Activated T-helper 9 cell treated with anti-CD3 and anti-CD28 coated beads, Interleukin-2, amount 50 U/mL, for 16 hours (primary cell): ENCODE results near the gene MICALL1.
"Not testable (repeated sequence)": the region's sequence is repeated elsewhere in the genome, so short reads cannot be mapped to it uniquely, and the experiment has no call there.

ENCODE experiments used
- DNase-seq: peaks from one replicate; pipeline ENCODE4 v3.0.0-alpha.2; 2020; ENCODE audit warnings: low read depth

Gene MICALL1

DNA sequence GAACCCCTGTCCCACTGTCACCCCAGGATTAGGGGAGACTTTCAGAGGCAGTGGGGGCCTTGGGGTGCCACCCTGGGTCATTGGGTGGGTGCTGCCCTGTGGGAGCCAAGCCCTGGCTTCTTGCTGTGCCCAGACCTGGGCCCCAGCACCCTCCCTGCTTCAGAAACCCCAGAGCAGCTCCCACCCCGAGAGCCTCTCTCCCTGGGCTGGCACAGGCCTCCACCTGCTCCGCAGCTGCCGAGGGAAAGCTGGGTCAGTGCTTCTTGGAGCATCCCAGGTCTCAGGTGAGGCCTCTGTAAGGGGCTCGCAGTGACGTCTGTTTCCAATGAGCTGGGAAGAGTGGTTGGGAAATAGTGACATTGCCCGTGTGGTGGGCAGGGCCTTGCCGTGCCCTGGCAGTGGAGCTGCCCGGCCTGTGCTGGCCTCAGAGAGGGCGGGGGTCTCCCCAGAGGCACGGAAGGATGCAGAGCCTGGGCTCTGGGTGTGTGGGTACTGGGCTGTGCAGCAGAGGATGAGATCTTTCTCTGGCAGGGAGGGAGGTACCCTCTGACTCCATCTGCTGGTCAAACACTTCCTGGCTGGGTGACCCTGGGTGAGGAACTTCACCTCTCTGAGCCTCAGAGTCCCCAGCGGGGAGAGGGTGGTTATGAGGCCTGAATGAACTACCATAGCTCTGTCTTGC, 24.3 kb downstream of the MICALL1 start:
- DNase-seq = no peak

DNA sequence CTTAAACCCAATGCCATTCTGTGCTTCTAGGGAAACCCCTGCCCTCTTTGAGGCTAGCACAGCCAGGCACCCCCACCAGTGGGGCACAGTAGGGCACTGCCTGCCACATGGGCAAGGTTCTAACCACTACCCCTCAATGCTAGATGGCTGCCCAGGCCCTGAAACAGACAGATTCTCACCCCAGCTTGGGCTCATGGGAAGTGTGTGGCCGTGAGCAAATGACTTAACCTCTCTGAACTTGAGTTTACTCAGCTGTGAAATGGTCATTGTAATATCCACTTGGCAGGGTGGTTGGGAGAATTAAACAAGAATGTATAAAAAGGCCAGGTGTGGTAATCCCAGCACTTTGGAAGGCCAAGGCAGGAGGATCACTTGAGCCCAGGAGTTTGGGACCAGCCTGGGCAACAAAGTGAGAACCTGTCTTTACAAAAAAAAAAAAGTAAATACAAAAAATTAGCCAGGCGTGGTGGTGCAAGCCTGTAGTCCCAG, 24.9 kb downstream of the MICALL1 start:
- DNase-seq = no peak

- no peak for DNase-seq
These were observed 25.8 kb downstream of the MICALL1 start for GRCh38 chr22:37931893-37932389.

DNA sequence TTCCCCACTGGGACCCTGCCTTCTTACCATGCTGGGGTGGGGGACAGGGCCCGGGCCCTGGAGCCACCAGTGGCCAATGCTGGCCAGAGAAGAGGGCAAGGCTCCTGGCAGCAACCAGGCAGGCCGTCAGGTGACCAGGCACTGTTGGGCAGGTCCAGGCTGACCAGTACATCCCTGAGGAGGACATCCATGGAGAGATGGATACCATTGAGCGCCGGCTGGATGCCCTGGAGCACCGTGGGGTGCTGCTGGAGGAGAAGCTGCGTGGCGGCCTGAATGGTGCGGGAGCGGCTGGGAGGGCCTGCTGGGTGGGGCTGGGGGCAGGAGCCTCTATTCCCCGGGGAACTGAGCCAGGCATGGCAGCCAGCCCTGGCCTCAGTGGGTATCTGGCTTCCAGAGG, 26.3 kb downstream of the MICALL1 start:
- no peak for DNase-seq

- DNase-seq = no peak
These were observed 26.9 kb downstream of the MICALL1 start for GRCh38 chr22:37932821-37933578.

DNA sequence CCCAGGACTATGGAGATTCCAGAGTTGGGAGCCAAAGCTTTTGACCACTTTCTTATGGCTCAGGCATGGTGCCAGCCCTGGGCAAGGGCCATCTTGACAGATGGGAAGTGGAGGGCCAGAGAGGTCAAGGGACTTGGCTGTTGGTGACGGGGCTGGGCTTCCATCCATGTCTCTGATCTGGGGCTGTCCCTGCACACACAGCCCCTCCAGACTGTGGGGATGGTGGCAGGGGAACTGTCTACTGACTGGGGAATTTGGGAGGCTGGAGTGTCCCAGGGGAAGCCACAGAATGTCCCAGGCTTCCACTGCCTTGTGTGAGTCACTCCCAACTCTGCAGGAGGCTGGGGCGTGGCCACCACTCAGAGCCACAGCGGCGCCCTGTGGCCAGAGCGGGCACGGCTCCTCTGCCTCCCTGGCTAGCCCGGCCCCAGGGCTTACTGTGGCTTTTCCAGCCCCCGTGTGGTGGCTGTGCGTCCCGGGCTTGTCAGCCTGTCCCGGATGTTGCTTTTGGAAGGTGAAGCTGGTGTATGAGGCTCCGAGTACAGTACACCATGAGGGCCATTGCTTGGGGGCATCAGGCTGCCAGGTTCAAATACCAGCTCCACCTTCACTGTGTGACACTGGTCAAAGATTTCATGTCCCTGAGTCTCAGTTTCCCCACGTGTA, 27.7 kb downstream of the MICALL1 start:
- DNase-seq = peak; percentile 76

DNA sequence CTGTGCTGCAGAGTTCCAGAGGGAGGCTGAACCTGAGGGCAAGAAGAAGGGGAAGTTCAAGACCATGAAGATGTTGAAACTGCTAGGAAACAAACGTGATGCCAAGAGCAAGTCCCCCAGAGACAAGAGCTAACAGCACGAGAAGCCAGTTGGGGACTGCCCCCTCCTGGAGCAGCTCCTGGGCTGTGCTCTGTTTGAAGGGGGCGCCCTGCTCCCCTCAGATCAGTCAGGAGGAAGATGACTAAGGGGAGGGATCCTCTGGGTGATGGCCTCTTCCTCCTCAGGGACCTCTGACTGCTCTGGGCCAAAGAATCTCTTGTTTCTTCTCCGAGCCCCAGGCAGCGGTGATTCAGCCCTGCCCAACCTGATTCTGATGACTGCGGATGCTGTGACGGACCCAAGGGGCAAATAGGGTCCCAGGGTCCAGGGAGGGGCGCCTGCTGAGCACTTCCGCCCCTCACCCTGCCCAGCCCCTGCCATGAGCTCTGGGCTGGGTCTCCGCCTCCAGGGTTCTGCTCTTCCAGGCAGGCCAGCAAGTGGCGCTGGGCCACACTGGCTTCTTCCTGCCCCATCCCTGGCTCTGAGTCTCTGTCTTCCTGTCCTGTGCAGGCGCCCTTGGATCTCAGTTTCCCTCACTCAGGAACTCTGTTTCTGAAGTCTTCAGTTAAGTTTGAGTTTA, 34.7 kb downstream of the MICALL1 start:
- no peak for DNase-seq

DNA sequence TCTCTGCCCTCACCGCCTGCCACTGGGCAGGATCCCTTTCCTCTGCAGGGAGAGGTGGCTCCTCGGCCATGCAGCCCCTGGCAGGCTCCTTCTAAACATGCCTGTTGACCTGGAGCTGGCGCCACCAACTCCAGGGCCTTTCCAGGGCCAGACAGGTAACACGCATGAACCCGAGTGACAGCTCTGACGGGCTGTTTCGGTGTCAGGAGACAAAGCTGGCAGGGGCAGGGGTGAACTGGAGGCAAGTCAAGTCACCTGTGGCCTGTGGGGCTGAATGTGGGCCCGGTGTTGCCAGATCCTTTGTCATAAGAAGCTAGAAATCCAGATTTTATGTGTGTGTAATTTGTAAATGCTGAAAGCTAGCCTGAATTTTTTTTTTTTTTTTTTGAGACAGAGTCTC, 36.0 kb downstream of the MICALL1 start:
- no peak for DNase-seq

- DNase-seq = no peak
These were observed 37.2 kb downstream of the MICALL1 start for GRCh38 chr22:37943136-37943824.

DNA sequence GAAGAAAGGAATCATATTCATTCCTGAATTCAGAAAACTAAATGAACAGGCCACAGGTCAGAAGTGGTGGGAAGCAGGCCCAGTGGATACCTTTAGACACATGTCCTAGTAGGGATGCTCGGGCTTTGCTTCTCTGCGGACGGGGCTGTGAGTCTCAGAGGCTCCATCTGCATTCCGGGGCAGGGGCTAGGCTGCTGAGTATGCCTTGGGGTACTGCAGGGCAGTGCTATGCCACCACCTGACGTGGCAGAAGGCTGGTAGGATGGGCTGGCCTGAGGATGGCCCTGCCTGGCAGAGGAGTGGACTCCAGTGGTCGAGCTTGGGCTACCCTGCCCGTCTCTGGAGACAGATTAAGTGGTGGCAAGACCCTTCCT, 37.7 kb downstream of the MICALL1 start:
- DNase-seq = no peak

- not testable (repeated sequence) for DNase-seq
These were observed 38.3 kb downstream of the MICALL1 start for GRCh38 chr22:37944423-37944822.

- DNase-seq = not testable (repeated sequence)
These were observed 41.2 kb downstream of the MICALL1 start for GRCh38 chr22:37947142-37947795.

- DNase-seq = no peak
These were observed 45.2 kb downstream of the MICALL1 start for GRCh38 chr22:37951305-37951704.

DNA sequence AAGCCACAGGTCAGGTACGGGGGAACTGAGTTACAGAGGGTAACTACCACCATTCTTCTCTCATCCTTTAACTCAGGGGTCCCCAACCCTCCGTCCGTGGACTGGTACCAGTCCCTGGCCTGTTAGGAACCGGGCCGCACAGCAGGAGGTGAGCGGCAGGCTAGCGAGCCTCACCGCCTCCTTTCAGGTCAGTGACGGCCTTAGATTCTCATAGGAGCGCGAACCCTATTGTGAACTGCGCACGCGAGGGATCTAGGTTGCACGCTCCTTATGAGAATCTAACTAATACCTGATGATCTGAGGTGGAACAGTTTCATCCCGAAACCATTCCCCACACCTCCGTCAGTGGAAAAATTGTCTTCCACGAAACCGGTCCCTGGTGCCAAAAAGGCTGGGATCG, 46.5 kb downstream of the MICALL1 start:
- not testable (repeated sequence) for DNase-seq

- DNase-seq = no peak
These were observed 47.0 kb downstream of the MICALL1 start for GRCh38 chr22:37953062-37953436.

DNA sequence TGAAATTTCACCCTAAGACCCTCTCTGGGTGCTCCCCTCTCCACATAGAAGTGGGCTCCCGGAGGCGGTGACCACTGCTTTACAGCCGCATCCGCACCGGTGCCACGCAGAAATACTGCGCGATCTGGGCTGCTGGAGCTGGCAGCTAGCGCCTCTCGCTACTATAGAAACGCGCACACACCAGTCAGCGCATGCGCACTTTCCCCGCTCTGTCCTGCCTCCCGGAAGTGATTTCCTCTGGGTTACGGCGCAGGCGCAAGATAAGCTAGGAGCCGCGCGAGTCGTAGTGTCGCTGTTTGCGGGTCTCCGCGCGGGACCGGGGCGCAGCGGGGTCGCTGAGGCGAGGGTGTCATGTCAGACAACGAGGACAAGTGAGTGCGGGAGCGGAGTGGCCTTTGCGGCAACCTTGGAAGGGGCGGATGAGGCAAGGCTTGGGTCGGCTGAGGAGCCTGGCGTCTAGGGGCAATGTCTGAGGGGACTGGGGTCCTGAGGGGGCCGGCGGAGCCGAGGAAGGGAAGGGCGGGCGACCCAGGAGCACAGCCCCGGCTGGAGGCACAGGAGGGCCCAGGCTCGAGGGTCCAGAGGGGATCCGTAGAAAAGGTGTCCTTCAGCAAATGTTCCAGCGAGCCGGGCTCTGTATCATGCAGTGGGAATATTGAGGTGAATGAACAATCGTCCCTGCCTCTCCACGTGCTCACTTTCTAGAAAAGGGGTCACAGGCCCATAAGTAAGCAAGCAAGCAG, 47.5 kb downstream of the MICALL1 start, which contains the start of the genes C22orf23 and POLR2F:
Gene C22orf23, minus strand, starts transcription at position 165 of the 743 bp plus-strand sequence. CDS start 452 bp downstream, outside the sequence.
Gene POLR2F, plus strand, starts transcription at position 263 of the 743 bp plus-strand sequence. Its CDS starts 89 bp downstream, at position 352.
- peak; percentile 93 for DNase-seq

- no peak for DNase-seq
These were observed 48.6 kb downstream of the MICALL1 start for GRCh38 chr22:37954686-37955085.

- not testable (repeated sequence) for DNase-seq
These were observed 49.8 kb downstream of the MICALL1 start for GRCh38 chr22:37955825-37956397.

DNA sequence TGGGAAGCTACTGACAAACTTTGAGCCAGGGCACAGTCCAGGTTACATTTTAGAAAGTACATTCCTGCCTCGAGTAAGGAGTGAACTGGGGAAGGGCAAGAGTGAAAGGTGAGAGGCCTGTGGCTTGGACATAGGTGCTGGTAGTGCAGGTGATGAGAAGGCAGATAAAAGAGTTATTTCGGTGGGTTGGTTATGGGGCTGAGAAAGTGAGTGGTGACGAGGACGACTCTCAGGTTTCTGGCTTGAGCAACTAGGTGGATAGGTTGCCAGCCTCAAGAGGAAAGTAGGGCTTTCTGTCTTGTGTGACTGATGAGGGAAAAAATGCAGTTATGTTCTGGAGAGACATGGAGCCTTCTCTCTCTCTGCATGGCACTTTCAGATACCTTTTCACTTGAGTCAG, 51.1 kb downstream of the MICALL1 start:
- DNase-seq = no peak
